HG03571 (cell line): ENCODE measurements around the gene FLG2.
"Not testable (repeated sequence)": the region's sequence is repeated elsewhere in the genome, so short reads cannot be mapped to it uniquely, and the experiment has no call there.

Experiments used
- ATAC-seq: cut with Tn5 transposase; IDR thresholded peaks from one replicate; pipeline ENCODE4 v1.9.1; 2021; ENCODE audit not compliant: unreplicated experiment

Gene FLG2

DNA sequence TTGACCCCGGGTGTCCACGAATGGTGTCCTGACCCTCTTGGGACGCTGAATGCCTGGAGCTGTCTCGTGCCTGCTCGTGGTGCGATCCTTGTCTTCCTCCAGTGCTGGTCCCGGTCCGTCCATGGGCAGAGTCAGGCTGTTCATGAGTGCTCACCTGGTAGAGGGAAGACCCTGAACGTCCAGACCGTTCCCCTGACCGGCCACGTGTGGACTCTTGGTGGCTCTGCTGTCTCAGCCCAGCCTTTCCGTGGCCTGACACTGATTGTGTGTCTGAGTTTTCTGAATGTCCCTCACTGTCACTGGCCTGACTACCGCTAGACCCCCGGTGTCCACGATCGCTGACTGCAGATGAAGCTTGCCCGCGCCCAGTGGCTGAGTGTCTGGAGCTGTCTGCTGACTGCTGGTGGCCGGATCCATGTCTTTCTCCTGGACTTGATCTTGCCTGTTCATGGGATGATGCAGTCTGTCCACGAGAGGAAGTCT lies 46.4 kb downstream of the FLG2 start:
- ATAC-seq = no peak

GRCh38 chr1:152312169-152312568 lies 47.6 kb downstream of the FLG2 start:
- not testable (repeated sequence) for ATAC-seq

DNA sequence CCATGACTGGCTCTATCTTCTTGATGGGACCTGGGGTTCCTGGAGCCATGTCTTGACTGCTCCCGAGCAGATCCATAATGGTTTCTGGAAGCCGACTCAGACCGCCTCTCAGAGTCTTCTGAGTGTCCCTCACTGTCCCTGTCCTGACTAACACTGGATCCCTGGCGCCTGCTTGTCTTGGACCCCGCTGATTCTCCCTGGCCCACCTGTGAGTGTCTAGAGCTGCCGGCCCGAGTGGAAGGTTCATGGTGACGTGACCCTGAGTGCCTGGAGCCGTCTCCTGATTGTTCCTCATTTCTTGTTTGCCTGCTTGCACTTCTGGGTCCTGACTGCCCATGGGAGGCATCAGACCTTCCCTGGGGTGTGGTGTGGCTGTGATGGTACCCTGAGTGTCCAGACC lies 49.9 kb downstream of the FLG2 start:
- no peak for ATAC-seq

GRCh38 chr1:152309320-152309901 lies 50.4 kb downstream of the FLG2 start:
- not testable (repeated sequence) for ATAC-seq

- not testable (repeated sequence) for ATAC-seq
Observed at GRCh38 chr1:152308758-152309157, 51.0 kb downstream of the FLG2 start.

GRCh38 chr1:152307970-152308369 lies 51.8 kb downstream of the FLG2 start:
- not testable (repeated sequence) for ATAC-seq

DNA sequence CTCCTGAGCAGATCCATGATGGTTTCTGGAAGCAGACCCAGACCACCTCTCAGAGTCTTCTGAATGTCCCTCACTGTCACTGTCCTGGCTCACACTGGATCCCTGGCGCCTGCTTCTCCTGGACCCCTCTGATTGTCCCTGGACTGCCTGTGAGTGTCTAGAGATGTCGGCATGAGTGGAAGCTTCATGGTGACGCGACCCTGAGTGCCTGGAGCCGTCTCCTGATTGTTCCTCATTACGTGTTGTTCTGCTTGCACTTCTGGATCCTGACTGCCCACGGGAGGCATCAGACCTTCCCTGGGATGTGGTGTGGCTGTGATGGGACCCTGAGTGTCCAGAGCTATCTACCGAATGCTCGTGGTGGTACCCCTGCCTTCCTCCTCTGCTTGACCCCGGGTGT lies 53.7 kb downstream of the FLG2 start:
- ATAC-seq = not testable (repeated sequence)

- ATAC-seq = not testable (repeated sequence)
Observed at GRCh38 chr1:152304773-152305172, 55.0 kb downstream of the FLG2 start.

DNA sequence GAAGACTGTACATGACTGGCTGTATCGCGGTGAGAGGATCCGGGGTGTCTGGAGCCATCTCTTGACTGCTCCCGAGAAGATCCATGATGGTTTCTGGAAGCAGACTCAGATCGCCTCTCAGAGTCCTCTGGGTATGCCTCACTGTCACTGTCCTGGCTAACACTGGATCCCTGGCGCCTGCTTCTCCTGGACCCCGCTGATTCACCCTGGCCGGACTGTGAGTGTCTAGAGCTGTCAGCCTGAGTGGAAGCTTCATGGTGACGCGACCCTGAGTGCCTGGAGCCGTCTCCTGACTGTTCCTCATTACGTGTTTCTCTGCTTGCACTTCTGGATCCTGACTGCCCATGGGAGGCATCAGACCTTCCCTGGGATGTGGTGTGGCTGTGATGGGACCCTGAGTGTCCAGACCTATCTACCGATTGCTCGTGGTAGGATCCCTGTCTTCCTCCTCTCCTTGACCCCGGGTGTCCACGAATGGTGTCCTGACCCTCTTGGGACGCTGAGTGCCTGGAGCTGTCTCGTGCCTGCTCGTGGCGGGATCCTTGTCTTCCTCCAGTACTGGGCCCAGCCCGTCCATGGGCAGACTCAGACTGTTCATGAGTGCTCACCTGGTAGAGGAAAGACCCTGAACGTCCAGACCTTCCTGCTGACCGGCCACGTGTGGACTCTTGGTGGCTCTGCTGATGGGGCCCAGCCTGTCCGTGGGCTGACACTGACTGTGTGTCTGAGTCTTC lies 56.5 kb downstream of the FLG2 start:
- ATAC-seq = not testable (repeated sequence)
